Measurements from ENCODE around the gene FBXO11.
A peak's percentile ranks its signal among the peaks of the same experiment; 100 is the strongest.

FBXO11 gene

DNA sequence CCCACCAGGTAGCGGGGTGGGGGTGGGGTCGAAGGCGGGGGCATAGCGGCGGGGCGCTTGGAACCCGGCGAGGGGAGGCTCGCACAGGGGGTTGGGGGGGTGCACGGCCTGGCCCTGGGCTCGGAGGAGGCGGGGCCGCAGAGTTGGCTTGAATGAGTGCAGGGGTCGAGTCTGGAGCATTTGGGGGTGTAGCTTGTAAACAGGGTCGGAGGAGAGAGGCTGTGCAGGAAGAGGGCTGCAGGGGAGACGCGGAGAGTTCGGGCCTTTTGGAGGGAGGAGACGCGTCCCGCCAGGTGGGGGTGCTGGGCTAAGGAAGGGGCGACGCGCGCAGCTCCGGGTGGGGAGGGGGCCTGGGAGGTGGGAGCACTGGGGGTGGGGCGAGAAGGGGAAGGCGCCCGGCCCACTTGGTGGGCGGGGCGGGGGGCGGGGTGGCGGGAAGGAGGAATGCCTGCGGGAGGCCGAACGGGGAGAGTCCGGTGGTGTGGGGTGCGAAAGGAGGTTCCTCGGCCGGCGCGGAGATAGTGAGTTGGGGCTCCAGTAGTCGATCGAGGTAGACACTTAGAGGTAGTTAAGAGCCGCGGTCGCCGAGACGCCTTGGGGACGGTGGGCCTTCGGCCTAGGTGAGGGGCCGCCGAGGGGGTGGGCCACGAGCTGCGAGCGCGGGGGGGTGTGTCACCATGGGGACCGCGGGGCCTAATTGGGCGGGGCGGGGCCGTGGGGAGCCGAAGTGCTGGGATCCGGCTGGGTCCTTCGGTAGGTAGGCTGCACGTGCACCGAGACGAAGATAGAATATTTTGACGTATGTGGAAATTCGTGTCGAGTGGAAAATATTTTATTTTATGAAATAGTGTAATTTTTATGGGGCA, 122.6 kb downstream of the FBXO11 start:
- peak; percentile 61 for DNase-seq

DNA sequence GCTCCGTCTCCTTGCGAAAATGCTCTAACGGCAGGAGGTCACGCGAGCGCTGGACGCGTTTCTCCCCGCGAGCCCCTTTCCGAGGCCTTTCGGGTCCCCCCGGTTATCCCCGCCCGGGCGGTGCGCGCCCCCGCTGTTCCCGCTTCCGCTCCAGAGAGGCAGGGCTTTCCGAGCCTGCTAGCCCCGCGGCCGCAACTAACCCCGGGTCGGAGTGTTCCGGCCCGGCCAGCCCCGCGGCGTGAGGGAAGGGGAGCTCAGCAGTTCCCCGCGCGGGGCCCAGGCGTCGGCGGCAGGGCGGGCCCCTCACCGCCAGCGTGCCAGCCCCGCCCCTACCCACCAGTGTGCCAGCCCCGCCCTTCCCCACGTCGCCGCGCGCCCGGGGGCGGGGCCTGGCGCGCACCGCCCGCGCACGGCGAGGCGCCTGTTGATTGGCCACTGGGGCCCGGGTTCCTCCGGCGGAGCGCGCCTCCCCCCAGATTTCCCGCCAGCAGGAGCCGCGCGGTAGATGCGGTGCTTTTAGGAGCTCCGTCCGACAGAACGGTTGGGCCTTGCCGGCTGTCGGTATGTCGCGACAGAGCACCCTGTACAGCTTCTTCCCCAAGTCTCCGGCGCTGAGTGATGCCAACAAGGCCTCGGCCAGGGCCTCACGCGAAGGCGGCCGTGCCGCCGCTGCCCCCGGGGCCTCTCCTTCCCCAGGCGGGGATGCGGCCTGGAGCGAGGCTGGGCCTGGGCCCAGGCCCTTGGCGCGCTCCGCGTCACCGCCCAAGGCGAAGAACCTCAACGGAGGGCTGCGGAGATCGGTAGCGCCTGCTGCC, 123.4 kb downstream of the FBXO11 start, which contains the start of gene MSH6:
Gene MSH6 (plus strand): TSS at position 475 of the 815 bp plus-strand sequence. CDS start 89 bp downstream, at position 564.
- DNase-seq, result peak; percentile 87

DNA sequence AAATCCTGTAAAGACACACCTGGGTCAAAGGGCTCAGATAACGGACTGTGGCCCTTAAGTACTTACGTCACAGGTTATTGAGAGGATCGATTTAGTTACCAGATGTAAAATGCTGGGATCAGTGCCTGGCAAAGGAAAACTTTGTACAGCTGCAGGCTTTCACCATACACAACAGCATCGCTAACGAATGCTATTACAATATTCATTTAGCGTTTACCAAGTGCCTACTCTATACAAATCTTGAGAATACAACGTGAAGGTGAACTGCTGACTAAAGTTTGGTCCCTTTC, 124.0 kb downstream of the FBXO11 start:
- no peak for DNase-seq

DNA sequence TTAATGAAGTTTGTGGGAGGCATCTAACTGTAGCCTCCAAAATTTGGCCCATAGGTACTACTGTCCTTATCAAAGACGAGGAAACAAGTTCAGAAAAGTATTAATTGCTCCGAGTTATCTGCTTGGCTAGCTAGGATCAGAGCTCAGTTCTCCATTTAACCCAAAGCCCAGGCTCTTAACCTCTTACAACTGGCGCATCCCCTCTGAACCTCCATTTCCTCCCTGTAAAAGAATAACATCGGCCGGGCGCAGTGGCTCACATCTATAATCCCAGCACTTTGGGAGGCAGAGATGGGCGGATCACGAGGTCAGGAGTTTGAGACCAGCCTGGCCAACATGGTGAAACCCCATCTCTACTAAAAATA, 126.9 kb downstream of the FBXO11 start:
- DNase-seq, result no peak

DNA sequence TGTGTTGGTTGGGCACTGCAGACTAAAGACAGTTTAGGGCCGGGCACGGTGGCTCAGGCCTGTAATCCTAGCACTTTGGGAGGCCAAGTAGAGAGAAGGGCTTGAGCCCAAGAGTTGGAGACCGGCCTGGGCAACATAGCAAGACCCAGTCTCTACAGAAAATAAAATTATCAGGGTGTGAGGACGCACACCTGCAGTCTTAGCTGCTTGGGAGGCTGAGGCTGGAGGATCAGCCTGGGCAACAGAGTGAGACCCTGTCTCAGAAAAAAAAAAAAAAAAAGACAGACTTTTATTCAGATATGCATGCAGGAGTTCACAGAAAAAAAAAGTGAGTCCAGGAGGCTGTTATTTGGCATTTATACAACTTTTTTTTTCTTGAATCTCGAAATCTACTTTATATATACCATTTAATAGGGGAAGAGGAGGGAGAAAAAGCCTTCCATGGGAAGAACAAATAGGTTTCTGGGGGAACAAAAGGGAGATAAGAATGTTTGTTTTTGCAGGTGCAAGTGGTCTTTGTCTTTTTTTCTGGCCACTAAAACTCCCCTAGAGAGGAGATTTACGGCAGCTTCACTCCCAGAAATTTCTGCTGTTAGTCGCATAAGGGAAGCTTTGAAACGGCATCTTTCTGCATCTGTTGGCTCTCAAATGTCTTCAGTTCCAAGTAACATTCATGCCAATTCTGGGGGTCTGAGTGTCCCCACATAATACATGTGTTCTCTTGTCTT, 127.4 kb downstream of the FBXO11 start:
- no peak for DNase-seq

DNA sequence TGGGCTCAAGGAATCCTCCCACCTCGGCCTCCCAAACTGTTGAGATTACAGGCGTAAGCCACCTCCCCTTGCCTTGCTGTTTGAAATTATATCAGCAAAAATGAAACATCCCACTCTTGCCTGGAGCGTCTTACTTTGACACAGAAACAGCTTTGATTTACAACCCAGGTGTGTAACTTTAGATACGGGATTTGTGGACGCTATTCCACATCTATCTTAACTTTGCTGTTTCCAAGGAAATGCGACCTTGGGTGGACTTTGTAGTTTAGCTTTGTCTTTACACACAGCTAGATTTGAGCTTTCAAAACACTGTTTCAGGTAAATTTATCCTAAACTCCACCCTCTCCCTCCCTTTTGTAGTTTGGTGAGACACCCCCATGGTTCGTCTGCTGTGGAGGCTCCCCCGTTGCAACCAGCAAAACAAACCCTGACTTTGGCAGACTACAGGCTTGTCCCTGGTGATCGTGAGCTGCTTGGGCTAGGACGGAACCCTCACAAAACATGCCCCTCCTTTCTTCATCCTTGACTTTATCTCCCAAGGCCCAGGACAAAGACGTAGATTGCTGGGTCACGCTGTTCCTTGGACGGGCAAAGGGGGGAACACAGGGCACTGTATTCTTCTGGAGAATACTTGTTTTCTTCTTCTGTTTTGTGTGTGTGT, 128.9 kb downstream of the FBXO11 start:
- no peak for DNase-seq

DNA sequence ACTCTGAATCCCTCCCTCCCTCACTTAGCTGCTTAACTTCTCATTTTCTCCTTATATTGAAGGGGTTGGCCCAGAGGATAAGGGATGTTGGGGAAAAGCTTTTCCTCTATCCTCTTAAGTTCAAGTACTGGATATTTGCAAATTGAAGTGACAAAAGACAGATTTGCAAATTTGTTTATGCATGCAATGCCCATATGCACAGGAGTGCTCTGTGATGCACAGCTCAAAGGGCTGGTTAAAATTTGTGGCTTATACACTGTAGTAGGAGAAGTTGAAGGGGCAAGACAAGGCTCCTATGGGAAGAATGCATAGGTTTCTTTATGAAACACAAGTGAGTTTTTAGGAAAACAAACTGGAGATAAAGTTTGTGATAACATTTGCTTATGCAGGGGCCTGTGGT, 131.7 kb downstream of the FBXO11 start:
- DNase-seq, result no peak

DNA sequence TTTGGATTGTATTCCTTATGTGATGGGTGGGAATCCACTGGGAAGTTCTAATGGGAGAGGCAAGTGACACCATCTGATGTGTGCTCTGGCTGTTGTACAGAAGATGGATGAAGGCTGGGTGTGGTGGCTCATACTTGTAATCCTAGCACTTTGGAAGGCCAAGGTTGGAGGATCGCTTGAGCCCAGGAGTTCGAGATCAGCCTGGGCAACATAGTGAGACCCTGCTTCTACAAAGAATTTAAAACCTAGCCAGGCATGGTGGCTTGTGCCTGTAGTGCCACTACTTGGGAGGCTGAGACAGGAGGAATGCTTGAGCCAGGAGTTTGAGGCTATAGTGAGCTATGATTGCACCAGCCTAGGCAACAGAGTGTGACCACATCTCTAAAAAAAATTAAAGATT, 134.0 kb downstream of the FBXO11 start:
- DNase-seq, result no peak

DNA sequence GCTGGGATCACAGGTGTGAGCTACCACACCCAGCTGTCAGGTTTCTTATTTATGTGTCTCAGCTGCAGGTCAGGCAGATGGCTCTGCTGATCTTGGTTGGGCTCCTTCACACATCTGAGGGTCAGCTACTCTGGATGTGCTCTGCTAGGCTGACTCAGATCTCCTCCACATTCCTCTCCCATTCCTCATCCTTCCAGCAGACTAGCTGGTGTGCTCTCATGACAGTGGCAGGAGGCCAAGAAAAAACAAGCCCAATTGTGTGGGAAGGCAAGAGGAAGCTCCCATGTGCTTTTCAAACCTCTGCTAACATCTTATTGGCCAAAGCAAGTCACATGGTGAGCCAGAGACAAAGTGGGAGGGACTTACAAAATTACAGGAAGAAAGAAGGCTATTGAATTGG, 135.1 kb downstream of the FBXO11 start:
- DNase-seq, result no peak

DNA sequence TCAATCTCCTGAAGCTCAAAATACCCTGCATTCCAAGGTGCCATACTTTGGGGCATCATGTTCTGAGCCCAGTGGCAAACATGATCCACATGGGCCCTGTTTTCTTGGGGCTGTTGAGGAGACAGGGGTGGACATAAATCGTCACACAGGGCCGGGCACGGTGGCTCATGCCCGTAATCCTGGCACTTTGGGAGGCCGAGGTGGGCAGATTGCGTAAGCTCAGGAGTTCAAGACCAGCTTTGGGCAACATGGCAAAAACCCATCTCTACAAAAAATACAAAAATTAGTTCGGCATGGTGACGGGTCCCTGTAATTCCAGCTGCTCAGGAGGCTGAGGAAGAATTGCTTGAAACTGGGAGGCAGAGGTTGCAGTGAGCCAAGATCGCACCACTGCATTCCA, 137.0 kb downstream of the FBXO11 start:
- DNase-seq, result no peak

DNA sequence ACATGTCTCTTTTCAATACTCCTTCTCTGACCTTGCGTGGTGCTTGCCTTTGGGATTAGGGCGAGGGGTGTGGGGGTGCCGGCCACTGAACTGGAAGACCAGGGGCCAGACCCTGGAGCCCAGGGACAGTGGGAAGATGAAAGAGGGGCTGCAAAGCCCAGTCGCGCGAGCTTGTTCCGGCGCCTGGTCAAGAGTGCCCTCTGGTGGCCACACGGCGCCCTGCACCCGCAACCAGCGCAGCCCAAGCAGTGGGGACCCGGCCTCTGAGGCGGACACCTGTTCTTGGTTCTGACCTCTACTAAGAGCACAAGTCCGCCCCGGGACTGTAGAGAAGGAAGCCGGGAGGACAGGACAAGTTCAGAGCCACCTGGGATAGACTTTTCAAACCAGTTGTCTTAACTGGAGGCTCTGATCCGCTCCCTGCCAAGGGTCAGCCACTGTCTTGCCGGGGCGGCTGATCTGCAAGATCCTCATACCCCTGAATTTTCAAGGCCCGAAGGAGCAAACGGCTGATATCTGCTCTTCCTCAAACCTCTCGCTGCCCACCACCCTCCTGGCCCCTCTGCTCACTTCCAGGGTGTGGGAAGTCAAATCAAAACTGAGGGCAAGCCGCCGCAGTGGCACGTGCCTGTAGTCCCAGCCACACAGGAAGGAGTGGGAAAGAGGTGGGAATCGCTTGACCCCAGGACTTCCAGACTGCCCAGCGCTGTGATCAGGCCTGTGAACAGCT, 138.3 kb downstream of the FBXO11 start:
- DNase-seq, result peak; percentile 44

DNA sequence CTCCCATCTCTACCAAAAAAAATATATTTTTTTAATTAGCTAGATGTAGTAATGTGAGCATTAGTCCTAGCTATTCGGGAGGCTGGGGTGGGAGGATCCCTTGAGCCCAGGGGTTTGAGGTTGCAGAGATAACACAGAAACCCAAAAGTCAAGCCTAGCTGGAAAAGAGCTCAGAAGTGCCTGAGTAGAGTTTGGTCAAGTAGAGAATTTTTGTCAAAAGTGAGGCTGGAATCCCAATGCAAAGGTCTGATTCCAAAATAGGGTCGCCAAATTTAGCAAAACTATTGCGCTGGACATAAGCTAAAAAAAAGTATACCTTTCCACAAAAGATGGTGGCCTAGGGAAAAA, 138.8 kb downstream of the FBXO11 start:
- no peak for DNase-seq

DNA sequence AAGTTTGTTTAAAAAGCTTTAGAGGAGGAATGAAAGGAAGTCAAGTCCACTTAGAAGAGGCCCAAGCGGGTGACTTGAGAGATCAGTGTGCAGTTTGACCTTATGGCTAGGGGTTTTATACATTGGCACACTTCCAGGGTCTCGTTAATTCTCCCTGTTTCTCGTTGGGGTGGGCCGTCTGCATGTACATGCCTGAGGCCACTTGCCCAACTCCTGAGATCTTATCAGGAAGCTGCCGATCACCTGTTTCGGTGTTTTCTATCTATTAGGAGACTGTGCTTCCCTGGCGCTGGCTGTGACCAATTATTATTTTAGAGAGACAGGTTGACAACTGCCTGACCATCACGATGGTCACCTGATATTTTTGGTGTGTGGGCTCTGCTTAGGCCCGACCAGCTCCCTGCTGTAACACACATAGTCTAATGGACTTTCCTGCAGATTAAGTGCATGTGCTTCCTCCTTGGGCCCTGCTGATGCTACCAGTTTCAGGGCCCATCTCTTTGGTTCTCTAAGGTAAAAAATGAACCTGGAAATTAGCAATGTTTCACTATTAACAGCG, 154.4 kb downstream of the FBXO11 start:
- no peak for DNase-seq

DNA sequence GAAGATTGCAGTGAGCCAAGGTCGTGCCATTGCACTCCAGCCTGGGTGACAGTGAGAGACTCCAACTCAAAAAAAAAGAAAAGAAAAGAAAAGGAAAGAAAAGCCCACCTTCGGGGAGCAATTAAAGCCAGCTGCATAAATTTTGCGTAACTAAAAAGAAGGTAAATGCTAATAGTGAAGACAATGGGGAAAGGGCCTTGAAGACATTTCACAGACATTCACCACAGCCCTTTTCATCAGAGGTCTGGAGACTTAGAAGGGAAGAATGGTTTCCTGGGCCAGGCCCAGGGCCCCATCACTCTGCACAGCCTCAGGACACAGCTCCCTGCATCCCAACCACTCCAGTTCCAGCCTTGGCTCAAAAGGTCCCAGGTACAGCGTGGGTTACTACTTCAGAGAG, 158.4 kb downstream of the FBXO11 start:
- no peak for DNase-seq

DNA sequence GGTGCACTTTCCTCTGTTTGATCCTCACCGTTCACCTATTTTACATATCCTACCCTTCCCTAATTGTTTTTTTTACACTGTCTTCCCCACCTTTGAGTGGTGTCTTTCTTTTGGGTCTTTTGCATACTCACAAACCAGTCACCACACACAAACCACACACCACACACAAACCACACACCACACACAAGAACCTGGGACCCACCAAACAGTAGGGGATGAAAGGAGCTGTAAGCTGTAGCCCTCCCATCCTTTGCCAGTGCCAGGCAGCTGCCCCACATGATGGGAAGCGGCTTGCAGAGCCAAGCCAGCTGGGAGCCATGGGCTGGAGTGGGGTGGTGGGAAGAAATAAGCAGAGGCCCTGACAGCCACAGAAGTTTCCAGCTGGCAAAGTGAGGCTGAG, 162.2 kb downstream of the FBXO11 start:
- no peak for DNase-seq

DNA sequence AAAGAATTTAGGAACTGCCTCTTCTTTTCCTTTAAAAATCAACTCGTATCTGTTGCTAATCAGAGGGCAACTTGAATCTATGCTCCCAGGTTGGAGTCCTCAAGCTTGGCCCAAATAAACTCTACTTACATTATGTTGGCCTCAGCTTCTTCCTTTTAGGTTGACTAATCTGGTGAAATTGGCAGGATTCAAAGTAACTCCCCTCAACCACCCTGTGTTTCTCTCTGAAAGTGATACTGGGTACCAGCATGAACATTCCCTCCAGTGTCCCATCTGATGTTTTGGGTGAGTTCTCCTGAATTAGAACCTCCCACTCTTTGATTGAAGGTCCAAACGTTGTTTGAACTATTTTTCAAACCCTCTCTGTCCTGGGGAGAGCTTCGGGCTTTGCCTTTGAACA, 164.7 kb downstream of the FBXO11 start:
- DNase-seq, result no peak

DNA sequence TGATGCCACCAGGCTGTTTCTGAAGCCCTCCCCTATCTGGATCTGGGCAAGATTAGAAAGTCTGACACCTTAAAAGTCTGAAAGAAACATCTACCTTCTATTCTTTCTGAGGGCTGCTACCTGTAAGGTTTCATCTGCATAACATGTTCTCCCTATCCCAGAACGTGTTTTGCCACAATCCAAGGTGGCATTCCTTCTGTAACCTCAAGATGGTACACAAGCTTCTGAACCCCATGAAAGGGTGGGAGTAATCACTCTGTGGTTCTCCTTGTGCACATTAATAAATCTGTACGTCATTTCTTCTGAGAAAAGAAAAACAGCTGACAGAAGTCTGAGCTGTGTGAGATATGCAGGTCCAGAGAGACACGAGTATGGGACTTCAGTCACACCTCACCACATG, 165.2 kb downstream of the FBXO11 start:
- DNase-seq, result no peak

Measured in stimulated activated naive CD4-positive, alpha-beta T cell treated with Interleukin-2 at 50 U/mL for 16 hours (primary cell).